Measurements from ENCODE around the gene FBXO8. TPM values are rescaled to one million over a fixed set of nuclear protein-coding genes. Genes with fewer than 3 reads are reported as not detected.

FBXO8 gene
- total and polyA plus RNA-seq, 4 donors = 15.6 to 48.0 (median 22.3) TPM

DNA sequence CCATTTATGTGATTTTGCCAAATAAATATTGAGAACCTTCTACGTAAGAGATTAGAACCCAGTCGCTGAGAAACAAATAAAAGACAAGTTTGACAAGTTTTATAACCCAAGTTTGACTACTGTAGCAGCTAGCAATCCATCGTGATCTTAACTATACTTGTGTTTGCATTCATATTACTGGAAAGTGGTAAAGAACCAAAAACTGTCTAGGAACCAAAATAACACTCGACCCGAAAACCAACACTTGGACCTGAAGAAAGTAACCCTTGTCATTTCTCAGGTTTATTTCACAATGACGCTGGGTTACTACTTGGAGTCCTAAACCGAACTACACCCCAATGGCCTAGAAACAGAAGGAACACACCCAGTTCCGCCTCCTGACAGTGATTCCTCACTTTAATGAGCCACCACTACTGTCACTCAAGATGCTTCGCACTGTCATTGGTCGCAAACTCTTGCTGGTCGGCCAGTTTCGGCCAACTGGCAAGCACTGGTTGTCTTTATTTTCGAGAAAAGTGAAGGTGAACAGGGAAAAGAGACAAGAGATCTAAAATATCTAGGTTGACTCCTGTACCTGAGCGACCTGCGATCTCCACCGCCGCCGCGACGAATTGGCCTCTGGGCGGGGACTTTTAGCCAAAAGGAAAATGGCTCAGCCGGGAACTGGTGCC lies 496 bp downstream of the FBXO8 start:
- Histone ChIP-seq H3K36me3 (ENCODE audit: control insufficient read depth in 4 of 4, insufficient read depth in 4 of 4, low read length in 4 of 4) (peaks cover 0 to 3% (median 0%) of the 10 kb centered on the region in 4 donors), H3K4me1 (ENCODE audit: control insufficient read depth in 5 of 5, insufficient read depth in 5 of 5, low read length in 5 of 5) (peaks cover 3 to 31% (median 7%) of the 10 kb centered on the region in 5 donors), H3K27me3 (ENCODE audit: control insufficient read depth in 3 of 3, insufficient read depth in 3 of 3, low read length in 2 of 3) (no peaks in the 10 kb centered on the region), H3K9me3 (ENCODE audit: control insufficient read depth in 4 of 4, insufficient read depth in 3 of 4, low read length in 3 of 4) (peaks cover 0 to 2% (median 0%) of the 10 kb centered on the region in 4 donors), H3K27ac (ENCODE audit: low read depth in 1 of 2, low read length in 1 of 2) (peak overlapping the region; percentile 93 to 99), H3K4me3 (peak overlapping the region; percentile 93), H3K9ac (ENCODE audit: insufficient read depth in 1 of 2, low read length in 2 of 2) (peak overlapping the region; percentile 56 to 74)
- ATAC-seq (ENCODE audit: insufficient read depth, low FRiP score) (peak; percentile 96), DNase-seq (peak; percentile 78 to 96 (median 92))
- TF ChIP-seq, protein P1, sequence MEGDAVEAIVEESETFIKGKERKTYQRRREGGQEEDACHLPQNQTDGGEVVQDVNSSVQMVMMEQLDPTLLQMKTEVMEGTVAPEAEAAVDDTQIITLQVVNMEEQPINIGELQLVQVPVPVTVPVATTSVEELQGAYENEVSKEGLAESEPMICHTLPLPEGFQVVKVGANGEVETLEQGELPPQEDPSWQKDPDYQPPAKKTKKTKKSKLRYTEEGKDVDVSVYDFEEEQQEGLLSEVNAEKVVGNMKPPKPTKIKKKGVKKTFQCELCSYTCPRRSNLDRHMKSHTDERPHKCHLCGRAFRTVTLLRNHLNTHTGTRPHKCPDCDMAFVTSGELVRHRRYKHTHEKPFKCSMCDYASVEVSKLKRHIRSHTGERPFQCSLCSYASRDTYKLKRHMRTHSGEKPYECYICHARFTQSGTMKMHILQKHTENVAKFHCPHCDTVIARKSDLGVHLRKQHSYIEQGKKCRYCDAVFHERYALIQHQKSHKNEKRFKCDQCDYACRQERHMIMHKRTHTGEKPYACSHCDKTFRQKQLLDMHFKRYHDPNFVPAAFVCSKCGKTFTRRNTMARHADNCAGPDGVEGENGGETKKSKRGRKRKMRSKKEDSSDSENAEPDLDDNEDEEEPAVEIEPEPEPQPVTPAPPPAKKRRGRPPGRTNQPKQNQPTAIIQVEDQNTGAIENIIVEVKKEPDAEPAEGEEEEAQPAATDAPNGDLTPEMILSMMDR (IDR thresholded peaks at IDR 0.05; ENCODE audit: control extremely low read depth, extremely low read depth) = no peak
- WGBS, 2 donors = 1 to 2% methylated on average over 22 of the region's 22 CpGs

DNA sequence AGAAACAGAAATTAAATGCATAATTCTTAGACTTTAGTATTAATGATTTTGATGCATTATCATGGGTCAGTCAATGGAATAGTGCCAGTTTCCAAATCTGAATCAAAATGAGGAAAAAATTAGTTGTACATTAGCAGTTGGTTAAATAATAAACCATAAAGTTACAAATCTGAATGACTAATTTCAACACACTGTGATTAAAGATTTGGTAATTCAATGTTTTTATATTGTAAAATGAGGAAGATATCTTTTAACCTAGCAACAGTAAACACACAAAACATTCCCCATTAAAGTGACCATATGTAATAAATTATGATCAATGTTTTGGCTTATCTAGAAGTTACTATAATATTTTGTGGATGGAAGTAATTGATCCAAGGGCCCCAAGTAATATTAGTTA lies 1.6 kb downstream of the FBXO8 start:
- peaks cover 3 to 31% (median 7%) of the 10 kb centered on the region in 5 donors for H3K4me1 ChIP-seq (ENCODE audit: control insufficient read depth in 5 of 5, insufficient read depth in 5 of 5, low read length in 5 of 5)
- H3K27ac ChIP-seq (ENCODE audit: low read depth in 1 of 2, low read length in 1 of 2) = no peak overlapping the region
- TF ChIP-seq, protein P1 (IDR thresholded peaks at IDR 0.05; ENCODE audit: control extremely low read depth, extremely low read depth) = no peak
- no peaks in the 10 kb centered on the region for H3K27me3 ChIP-seq (ENCODE audit: control insufficient read depth in 3 of 3, insufficient read depth in 3 of 3, low read length in 2 of 3)
- H3K9ac ChIP-seq (ENCODE audit: insufficient read depth in 1 of 2, low read length in 2 of 2) = no peak overlapping the region
- ATAC-seq (ENCODE audit: insufficient read depth, low FRiP score) (no peak), DNase-seq (no peak)
- H3K9me3 ChIP-seq (ENCODE audit: control insufficient read depth in 4 of 4, insufficient read depth in 3 of 4, low read length in 3 of 4) = peaks cover 0 to 2% (median 0%) of the 10 kb centered on the region in 4 donors
- H3K4me3 ChIP-seq = no peak overlapping the region
- H3K36me3 ChIP-seq (ENCODE audit: control insufficient read depth in 4 of 4, insufficient read depth in 4 of 4, low read length in 4 of 4) = peaks cover 0 to 3% (median 0%) of the 10 kb centered on the region in 4 donors

DNA sequence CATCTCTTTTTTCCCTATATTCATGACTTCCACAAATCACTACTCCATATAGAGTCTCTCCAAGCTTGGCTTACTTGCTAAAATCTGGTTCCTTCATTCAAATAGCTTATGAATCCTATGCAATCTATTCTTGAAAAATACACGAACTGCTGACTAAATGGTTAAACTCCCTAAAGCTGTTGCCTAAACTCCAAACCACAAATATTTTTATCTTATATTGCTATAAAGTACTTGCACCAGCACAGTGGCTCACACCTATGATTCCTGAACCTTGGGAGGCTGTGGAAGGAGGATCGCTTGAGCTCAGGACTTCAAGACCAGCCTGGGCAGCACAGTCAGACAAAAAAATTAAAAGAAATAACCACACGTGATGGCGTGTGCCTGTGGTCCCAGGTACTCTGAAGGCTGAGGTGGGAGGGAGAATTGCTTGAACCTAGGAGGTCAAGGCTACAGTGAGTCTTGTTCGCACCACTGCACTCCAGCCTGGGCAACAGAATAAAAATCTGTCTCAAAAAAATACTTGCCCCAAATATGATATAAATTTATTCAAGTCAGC lies 2.2 kb downstream of the FBXO8 start:
- no peak overlapping the region for H3K27ac ChIP-seq (ENCODE audit: low read depth in 1 of 2, low read length in 1 of 2)
- WGBS, 2 donors = 80 to 87% methylated on average over 5 of the region's 5 CpGs
- no peaks in the 10 kb centered on the region for H3K27me3 ChIP-seq (ENCODE audit: control insufficient read depth in 3 of 3, insufficient read depth in 3 of 3, low read length in 2 of 3)
- TF ChIP-seq, protein P1 (IDR thresholded peaks at IDR 0.05; ENCODE audit: control extremely low read depth, extremely low read depth) = no peak
- ATAC-seq (ENCODE audit: insufficient read depth, low FRiP score) (no peak), DNase-seq (no peak)
- no peak overlapping the region for H3K9ac ChIP-seq (ENCODE audit: insufficient read depth in 1 of 2, low read length in 2 of 2)
- H3K36me3 ChIP-seq (ENCODE audit: control insufficient read depth in 4 of 4, insufficient read depth in 4 of 4, low read length in 4 of 4) = peaks cover 0 to 3% (median 0%) of the 10 kb centered on the region in 4 donors
- H3K4me1 ChIP-seq (ENCODE audit: control insufficient read depth in 5 of 5, insufficient read depth in 5 of 5, low read length in 5 of 5) = peaks cover 3 to 31% (median 7%) of the 10 kb centered on the region in 5 donors
- peaks cover 0 to 2% (median 0%) of the 10 kb centered on the region in 4 donors for H3K9me3 ChIP-seq (ENCODE audit: control insufficient read depth in 4 of 4, insufficient read depth in 3 of 4, low read length in 3 of 4)
- no peak overlapping the region for H3K4me3 ChIP-seq

All from lung (tissue), 12 donors.